Choroid plexus epithelial cell (primary cell): ENCODE measurements around the gene LHX6.

Experiments
- DNase-seq: peaks from one replicate; pipeline ENCODE4 v3.0.0-alpha.2; 2010; ENCODE audit warnings: low read depth
- H3K4me3 ChIP-seq: 2 replicates; pipeline ENCODE4 v1.5.1; 2011; ENCODE audit warnings: low read depth, mild to moderate bottlenecking, control low read depth, low read length, moderate library complexity
- TF ChIP-seq, protein P1 (sequence below): conservative IDR thresholded peaks from 2 replicates; pipeline ENCODE4 v1.5.1; 2011; ENCODE audit warnings: low read depth, mild to moderate bottlenecking, control low read depth, inconsistent platforms, low read length, moderate library complexity

LHX6 gene

DNA sequence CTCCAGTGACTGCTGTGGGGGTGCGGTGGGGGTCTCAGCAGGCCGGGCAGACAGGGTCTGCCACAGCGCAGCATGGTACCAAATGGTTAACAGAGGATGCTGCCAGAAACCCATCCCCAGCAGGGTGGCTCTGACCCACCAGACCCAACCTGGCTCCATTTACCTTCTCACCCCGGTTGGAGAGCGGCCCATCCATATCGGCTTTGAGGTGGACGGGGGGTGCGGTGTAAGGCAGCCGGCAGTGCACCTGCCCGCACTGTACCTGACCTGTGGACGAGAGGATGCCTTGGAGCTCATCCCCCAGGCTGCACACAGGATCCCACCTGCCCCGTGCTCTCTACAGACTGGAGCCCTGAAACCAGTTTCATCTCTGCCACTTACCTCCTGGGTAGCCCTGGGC lies 19.3 kb downstream of the LHX6 start:
- DNase-seq: no peak
- no peak overlapping the region for H3K4me3 ChIP-seq
- TF ChIP-seq, protein P1, sequence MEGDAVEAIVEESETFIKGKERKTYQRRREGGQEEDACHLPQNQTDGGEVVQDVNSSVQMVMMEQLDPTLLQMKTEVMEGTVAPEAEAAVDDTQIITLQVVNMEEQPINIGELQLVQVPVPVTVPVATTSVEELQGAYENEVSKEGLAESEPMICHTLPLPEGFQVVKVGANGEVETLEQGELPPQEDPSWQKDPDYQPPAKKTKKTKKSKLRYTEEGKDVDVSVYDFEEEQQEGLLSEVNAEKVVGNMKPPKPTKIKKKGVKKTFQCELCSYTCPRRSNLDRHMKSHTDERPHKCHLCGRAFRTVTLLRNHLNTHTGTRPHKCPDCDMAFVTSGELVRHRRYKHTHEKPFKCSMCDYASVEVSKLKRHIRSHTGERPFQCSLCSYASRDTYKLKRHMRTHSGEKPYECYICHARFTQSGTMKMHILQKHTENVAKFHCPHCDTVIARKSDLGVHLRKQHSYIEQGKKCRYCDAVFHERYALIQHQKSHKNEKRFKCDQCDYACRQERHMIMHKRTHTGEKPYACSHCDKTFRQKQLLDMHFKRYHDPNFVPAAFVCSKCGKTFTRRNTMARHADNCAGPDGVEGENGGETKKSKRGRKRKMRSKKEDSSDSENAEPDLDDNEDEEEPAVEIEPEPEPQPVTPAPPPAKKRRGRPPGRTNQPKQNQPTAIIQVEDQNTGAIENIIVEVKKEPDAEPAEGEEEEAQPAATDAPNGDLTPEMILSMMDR: no peak

DNA sequence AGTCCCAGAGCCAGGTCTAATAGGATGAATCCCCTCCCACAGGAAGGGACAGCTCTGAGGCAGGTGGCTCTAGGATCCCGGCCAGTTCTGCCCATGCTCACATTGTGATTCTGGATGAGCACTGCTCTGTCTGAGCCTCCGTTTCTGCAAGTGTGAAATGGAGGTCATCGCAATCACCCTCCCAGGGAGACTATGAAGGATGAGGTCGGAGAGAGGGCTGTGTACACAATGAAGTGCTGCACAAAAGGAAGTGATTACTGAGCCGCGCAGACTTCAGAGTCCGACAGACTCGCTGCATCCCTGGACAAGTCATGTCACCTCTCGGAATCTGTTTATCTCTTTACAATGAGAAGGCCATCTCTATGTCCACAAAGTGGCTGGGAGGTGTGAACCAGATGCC lies 21.7 kb downstream of the LHX6 start:
- H3K4me3 ChIP-seq: no peak overlapping the region
- TF ChIP-seq, protein P1: no peak
- no peak for DNase-seq

DNA sequence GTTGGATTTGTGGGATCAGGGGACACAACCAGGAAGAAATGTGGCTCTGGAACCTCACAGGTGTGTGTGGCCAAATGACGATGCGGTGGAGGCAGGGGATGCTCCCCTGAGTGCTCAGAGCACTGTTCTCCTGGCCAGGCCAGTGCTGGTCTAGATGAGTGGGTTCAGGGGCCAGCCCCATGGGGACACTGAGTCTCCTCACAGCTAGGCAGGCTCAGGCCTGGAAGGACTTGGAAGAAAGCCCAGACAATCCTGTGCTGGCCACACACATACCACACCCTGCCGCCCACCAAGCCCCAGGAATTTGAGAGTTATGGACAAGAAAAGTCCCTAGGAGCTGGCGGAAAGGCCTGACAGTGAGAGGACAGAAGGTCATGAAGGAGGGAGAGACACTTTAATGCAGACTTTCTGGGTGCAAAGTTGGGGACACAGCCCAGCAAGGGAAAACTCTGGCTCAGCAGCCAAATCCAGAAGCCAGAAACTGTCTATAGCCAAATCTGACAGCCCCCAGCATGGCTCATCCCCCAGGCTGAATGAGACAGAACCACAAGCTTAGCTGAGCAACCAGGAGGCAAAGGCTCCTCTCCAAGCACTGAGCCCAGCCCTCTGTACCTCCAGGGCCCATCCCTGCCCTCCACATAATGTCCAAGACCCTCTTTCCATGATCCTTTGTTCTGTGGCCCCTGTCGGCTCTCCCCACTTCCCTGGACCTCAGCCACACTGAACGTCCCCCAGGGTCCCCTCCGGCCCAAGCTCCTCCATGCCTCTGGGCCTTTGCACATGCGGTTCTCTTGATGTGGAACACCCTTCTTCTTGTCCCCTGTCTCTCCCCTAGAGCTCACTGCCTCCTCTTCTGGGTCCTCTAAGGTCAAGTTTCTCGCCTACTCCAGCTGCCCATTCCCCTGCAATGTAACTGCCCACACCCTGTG lies 22.4 kb downstream of the LHX6 start:
- TF ChIP-seq, protein P1: no peak
- peak; percentile 89 for DNase-seq
- no peak overlapping the region for H3K4me3 ChIP-seq

DNA sequence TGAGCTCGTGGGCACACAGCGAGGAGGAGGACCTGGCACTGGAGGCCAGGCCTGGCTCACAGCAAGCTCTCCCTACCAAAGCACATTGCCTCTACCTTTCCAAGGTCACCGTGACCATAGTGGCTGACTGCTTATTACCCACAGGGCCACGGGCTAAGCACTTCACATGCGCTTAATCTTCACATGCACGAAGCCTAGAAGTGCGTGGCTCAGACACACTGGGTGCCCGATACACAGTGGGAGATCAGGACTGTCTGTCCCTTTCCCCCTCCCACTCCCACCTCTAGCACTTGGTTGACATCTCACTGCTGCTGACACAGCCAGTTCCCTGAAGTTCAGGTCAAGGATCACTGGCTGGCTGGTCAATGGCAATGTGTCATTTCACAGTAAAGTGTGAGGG lies 23.6 kb downstream of the LHX6 start:
- no peak for DNase-seq
- TF ChIP-seq, protein P1: no peak
- H3K4me3 ChIP-seq: no peak overlapping the region

DNA sequence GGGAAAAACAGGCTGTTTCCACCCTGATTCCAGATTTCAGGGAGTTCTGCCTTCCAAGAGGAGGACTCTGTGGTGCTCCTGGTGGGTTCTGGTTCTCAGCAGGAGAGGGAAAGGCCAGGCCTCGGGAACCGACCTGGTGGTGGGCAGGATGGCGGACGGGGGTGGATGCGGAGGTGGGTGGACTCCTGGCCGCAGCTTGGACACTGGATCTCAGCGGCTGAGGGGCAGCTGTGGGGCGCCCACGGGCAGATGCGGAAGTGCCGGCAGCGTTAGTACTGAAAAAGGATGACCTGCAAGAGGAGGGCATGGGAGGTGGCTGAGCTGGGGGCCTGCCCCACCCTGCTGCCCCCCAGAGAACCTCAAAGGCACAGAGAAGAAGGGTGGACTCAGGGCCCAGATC lies 24.3 kb downstream of the LHX6 start:
- DNase-seq: no peak
- TF ChIP-seq, protein P1: no peak

DNA sequence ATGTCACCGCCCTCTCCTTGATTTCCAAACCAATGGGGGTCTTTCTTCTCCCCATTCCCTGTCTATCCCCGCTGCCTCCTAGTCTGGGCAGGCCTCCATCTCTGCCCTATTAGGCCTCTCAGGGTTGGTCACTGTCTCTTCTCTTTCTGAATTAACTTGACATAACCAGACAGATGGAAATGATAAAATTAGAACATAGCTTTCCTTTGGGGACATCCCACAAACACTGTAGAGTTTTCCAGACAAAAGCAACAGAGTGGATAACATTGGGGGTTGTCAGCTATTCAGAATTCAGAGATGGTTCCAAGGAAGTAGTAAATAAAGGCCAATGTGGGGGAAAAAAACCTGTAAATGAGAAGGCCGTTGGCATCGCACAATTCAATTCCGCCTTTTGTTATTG lies 24.7 kb downstream of the LHX6 start:
- TF ChIP-seq, protein P1: no peak
- no peak overlapping the region for H3K4me3 ChIP-seq
- no peak for DNase-seq

More for the DNA sequence above, 24.3 kb downstream of the LHX6 start:
- no peak overlapping the region for H3K4me3 ChIP-seq

DNA sequence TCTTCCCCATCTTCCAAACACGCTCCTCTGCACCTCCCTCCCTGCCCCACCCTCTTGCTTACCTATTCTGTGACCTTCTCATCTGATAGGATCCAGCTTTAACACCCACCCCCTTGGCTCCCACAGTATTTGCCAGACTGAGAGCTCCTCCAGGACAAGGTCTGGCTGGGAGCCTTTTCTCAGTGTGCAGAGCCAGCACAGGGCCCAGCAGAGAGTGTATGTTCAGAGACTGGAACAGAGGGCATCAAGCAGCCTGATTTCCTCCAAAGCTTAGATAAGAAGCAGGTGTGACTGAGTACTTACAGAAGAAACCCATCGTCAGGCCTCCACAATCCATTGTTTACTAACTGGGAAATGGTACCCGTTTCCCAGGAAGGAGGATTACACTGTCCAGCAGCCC lies 26.6 kb downstream of the LHX6 start:
- DNase-seq: no peak
- H3K4me3 ChIP-seq: no peak overlapping the region
- TF ChIP-seq, protein P1: no peak
